HG02973 (cell line): Measurements from ENCODE around the gene DAB1.

Experiments
- ATAC-seq: cut with Tn5 transposase; IDR thresholded peaks from one replicate; pipeline ENCODE4 v1.9.1; 2021; ENCODE audit warnings: moderate library complexity; ENCODE audit not compliant: unreplicated experiment

The DAB1 gene

GRCh38 chr1:56995414-56996100, 428.3 kb downstream of the DAB1 start:
- ATAC-seq, result no peak

DNA sequence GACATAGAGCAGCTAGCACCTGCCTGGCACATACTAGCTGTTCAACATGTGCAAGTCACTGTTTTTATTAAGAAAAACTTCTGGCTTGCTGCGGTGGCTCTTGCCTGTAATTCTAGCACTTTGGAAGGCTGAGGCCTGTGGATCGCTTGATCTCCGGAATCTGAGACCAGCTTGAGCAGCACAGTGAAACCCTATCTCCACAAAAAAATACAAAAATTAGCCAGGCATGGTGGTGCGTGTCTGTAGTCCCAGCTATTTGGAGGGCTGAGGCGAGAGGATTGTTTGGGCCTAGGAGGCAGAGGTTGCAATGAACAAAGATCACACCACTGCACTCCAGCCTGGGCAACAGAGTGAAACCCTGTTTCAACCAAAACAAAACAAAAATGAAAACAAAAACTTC, 430.4 kb downstream of the DAB1 start:
- ATAC-seq, result no peak

- ATAC-seq, result no peak
Measured at GRCh38 chr1:56992318-56993125, 431.3 kb downstream of the DAB1 start.

- ATAC-seq, result no peak
Measured at GRCh38 chr1:56991576-56991975, 432.3 kb downstream of the DAB1 start.

- no peak for ATAC-seq
Measured at GRCh38 chr1:56986397-56986796, 437.5 kb downstream of the DAB1 start.

- ATAC-seq, result no peak
Measured at GRCh38 chr1:56985857-56986256, 438.0 kb downstream of the DAB1 start.

DNA sequence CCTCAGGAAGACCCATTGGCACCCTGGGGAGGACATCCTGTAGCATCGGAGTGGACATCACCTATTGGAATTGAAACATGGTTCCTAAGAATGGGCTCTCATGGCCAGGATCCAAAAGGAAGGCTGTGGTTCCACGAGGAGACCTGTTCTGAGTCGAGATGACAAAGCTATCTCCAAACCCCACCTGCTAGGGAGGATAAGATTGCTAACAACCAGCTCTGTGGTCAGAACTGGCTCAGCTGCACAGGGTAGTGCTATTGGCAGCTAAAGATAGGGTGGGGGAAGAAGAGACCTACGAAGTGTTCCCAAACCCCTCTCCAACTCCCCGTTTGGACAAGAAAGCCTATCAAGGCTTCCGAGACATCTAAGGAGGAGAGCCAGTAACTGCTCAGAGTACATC, 440.4 kb downstream of the DAB1 start:
- ATAC-seq, result no peak

DNA sequence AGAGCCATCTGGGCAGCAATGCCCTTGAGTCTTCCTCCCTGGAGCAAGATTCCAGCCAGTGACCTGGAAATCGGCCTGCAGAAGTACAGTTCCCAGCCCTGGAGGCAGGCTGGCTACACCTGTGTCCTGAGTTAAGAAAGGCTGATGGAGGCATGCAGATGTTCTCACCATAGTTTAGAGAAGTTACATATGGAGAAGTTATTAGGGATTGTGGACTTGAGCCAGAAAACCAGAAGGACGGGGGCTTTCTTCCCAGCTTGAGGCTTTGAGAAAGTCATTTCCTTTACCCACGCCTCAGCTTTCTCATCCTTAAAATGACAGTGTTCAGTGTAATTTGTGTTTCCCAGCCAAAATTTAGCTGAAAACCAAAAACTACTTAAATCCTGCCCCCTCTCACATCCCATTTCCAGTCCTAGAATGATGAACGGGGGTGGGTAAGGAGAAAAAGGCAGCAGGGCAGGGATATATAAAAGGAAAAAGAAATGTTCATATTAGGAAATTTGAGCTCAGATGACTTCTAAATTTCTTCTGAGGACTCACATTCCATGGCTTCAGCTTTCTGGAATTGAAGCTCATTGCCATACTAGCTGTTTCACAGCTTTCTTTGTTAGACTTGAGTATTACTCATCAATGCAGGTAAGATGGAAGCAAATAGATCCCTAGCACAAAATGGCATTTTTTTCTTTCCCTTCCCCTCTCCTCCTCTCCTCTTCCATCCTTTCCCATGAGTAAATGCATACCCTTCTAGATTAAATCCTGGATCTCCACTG, 443.7 kb downstream of the DAB1 start:
- ATAC-seq, result no peak

- ATAC-seq, result no peak
Measured at GRCh38 chr1:56978819-56979218, 445.0 kb downstream of the DAB1 start.

DNA sequence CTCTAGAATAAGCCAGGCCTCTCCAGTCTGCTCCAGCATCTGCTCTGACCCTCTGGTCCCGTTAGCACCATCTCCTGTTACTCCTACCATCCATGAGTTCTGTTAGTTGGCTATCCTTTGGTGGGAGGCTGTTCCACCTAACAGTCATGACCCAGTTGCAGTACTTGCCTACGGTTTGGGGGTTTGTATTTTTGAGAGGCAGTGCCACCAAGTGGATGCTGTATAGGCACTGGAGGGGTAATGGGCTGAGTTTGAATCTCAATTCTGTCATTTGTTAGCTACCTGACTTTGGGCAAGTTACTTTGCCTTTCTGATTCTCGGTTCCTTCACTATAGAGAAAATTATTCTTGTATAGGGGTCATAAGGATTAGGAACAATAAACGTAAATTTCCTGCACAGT, 445.9 kb downstream of the DAB1 start:
- no peak for ATAC-seq

DNA sequence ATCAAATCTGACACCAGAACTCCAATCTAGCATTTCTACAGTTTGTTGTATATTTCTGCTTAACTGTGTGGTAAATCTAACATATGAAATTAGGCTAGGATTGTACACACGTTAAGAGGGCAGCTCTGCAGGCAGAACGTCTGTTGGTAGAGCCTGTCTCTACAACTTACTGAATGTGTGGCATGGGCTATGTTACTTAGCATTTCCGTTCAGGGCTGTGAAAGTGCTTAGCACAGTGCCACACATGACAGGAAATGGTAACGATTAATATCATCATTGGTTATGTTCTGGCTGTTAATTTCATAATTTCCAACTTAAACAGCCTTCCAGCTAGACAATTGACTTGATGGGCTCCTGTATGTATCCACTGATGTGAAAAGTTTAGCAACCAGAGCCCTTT, 448.4 kb downstream of the DAB1 start:
- no peak for ATAC-seq

- ATAC-seq, result no peak
Measured at GRCh38 chr1:56973923-56974742, 449.7 kb downstream of the DAB1 start.

- no peak for ATAC-seq
Measured at GRCh38 chr1:56972976-56973375, 450.9 kb downstream of the DAB1 start.

- no peak for ATAC-seq
Measured at GRCh38 chr1:56970280-56970679, 453.6 kb downstream of the DAB1 start.

DNA sequence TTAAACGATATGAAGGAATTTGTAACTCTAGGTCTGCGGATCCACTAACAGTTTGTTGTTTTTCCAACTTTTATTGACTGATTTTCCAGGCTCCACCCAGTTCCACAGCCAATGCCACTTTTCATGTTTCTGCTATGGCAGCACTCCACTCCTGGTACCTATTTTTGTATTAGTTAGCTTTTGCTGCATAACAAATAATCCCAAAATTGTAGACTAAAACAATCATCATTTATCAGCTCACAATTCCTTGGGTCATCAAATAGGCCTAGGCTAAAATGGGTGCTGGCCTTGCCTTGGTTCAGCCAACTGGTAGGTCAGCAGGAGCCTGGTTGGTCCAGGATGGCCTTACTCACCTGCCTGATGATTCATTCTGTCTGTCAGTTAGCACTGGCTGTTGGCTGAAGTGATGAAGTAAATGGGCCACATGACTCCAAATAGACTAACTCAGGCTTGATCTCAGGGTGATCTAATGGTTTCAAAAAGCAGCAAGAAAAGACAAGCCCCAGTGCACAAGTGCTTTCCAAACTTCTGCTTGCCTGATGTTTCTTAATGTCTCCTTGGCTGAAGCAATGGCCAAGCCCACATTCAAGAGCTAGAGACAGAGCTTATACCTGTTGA, 454.9 kb downstream of the DAB1 start:
- ATAC-seq, result no peak

DNA sequence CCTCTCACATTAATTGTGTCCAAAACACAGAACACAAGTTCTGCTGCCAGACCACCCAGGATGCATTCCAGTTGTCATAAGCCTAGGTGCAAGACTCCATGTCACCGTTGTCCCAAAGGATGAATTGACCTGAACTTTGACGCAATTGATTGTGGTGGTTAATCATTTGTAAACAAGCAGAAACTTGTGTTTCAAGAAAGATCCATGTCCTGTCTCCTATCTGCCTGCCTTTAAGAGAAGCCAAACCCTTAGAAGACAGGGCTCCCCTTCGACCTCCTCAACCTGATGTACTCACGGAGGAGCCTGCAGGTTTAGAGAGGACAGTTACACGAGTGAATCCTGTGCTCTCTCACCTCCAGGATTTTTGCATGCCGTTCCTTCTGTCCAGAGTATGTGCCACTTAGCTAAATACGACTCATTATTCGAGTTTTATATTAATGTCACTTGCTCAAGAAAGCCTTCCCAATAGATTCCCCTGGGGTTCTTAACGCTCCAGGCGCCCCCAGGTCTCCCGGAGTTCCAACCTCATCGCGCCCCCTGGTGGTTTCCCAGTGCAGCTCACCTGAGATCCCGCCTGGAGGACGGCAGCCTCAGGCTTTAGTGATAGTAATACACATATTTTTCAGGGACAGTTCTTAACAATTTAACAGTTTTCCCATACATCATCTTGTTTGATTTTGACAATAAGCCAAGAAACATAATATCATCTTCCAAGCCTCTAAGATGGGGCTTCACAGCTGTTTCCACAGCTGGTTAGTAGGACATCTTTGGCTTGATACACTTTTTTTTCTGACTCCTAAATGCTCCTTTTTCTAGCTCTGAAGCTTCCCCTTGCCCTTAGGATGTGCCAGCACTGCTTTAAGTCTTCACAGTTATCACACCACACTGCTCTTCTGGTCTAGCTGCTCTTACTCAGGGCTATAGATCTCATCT, 455.7 kb downstream of the DAB1 start:
- ATAC-seq, result no peak

- no peak for ATAC-seq
Measured at GRCh38 chr1:56967355-56967754, 456.5 kb downstream of the DAB1 start.

- no peak for ATAC-seq
Measured at GRCh38 chr1:56966698-56966999, 457.2 kb downstream of the DAB1 start.

GRCh38 chr1:56965916-56966697, 457.8 kb downstream of the DAB1 start, which contains the start of gene C8B:
Gene C8B, minus strand, starts transcription at chr1:56966015. Its CDS starts 67 bp downstream, at chr1:56965948.
- no peak for ATAC-seq
